OCI-LY1 (cell line): ENCODE measurements around the gene LGALS14.

Experiments
- EZH2 ChIP-seq: fragments of 200-600 bp; sonication (generic), shearing (Covaris generic); IDR thresholded peaks from 2 replicates; pipeline ENCODE4 v1.8.0; 2017; ENCODE audit warnings: borderline replicate concordance, mixed run types, mild to moderate bottlenecking, antibody characterized with exemption, low read length, moderate library complexity, mixed read lengths
- TF ChIP-seq, protein P1 (sequence below): fragments of 200-600 bp; sonication (generic), shearing (Covaris generic); IDR thresholded peaks from 2 replicates; pipeline ENCODE4 v1.5.1; 2017; ENCODE audit warnings: mild to moderate bottlenecking, antibody characterized with exemption, low read length, moderate library complexity, mixed read lengths

DNA sequence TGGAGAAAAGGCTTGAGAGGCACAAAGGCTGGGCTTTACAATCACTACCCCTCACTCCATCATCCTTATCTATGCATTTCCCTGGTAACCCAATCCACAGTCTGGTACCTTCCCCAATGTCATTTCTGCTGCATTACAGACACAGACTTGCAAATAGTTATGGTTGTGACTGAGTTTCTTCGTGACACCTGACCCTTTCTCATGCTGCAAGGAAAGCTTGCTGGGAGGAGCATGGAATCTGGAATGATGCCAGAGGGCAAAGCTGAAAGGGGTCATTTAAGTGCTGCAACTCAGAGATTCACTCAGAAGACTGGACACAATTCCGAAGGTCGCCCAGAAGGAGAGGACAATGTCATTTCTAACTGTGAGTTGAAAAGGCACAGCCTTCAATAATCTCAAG is 48.7 kb upstream of the LGALS14 start, which contains the start of gene LGALS16:
- TF ChIP-seq EZH2, result no peak
- TF ChIP-seq, protein P1, sequence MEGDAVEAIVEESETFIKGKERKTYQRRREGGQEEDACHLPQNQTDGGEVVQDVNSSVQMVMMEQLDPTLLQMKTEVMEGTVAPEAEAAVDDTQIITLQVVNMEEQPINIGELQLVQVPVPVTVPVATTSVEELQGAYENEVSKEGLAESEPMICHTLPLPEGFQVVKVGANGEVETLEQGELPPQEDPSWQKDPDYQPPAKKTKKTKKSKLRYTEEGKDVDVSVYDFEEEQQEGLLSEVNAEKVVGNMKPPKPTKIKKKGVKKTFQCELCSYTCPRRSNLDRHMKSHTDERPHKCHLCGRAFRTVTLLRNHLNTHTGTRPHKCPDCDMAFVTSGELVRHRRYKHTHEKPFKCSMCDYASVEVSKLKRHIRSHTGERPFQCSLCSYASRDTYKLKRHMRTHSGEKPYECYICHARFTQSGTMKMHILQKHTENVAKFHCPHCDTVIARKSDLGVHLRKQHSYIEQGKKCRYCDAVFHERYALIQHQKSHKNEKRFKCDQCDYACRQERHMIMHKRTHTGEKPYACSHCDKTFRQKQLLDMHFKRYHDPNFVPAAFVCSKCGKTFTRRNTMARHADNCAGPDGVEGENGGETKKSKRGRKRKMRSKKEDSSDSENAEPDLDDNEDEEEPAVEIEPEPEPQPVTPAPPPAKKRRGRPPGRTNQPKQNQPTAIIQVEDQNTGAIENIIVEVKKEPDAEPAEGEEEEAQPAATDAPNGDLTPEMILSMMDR, result no peak
